Ammon's horn (tissue), 1 donor: ENCODE data around the gene ME3.

Experiments
- DNase-seq: peaks from one replicate; pipeline ENCODE4 v3.0.0-alpha.2; 2016; ENCODE audit warnings: low spot score

ME3 gene

DNA sequence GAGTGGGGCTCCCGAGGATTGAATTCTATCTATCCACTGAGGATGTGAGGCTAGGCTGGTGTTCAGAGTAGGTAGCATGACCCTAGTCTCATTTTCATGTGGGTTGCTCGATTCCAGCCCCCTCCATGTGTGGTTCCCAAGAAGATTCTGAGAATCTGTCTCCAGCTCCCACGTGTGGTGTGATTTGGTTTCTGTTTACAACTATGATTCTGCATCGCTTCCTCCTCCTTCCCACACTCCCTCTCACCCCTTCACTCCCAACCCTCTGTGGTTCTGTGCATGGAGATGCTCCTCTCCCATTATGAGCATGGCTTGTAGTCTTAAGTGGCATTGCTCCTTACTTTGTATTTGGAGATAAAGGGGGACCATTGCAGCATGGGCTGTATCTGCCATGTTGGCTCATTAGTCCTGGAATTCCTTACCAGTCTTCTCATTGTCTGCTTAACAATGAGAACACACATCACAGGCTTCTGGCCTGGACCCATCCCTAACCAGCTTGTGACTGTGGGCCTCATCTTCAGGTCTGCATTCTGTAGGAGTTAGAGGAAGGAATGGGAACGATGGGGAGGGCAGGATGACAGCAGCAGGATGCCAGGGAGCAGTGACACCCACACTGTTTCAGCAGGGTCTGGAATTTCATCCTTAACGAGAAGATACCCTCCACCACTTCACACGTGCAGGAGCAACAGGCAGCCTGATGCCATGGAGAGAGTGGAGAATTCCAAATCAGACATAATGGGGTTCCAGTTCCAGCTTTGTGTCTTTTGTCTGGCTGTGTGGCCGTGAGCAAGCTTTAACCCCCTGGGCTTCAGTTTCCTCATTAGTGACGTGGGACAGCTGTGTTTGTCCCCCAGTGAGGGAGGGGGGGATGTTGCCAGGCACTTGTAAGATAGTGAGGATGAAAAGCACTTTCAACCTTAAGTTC lies 211.7 kb downstream of the ME3 start:
- peak; percentile 23 for DNase-seq

DNA sequence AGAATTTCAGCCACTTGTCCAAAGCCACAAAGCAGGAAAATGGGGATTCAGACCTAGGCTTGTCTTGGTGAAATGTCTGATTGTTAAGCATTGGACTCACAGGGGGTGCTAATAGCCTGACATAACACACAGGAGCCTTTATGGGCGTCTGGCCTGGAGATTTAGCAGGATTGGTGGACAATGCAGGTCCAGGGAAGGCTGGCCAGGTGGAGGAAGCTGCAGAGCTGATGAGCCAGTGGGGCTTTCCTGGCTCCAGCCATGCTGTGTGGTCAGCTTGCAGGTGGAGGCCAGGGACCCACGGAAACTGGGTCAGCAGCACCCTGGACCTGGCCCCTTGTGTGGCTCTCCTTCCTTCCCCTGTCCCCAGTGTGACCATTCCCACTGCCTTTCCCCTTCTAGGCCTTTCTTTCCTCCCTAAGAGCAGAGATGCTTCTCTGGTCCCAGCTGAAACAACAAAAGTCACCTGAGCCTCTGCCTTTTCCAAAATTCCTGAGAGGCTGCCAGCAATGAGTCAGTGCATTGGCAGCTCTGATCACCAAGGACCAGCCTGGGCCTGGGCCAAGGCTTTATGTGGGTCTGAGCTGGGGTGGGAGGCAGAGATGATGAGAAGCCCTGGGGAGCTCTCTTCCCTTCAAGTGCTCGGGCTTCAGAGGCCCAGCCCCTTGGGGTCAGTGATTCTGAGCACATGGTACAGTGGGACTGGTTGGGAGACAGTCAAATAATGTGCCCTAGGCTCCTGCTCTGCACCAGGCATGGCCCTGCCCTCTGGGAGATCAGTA lies 212.5 kb downstream of the ME3 start:
- DNase-seq = no peak

DNA sequence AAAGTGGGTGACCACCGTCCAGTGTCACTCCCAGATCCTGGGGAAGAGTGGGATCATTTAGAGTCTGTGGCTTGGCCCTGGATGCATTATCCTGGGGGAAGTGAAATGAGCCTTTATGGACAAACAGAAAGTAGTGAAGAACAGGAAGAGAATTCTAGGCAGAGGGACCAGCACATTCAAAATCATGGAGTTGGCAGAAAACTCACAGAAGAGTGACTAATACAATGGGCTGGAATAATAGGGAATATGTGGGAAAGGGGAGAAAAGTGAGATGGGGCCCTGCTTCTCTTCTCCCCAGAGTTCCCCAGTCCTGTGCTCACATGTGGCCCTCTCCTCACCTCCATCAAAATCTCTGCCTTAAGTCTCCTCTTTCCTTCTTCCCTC lies 213.4 kb downstream of the ME3 start:
- DNase-seq = no peak

DNA sequence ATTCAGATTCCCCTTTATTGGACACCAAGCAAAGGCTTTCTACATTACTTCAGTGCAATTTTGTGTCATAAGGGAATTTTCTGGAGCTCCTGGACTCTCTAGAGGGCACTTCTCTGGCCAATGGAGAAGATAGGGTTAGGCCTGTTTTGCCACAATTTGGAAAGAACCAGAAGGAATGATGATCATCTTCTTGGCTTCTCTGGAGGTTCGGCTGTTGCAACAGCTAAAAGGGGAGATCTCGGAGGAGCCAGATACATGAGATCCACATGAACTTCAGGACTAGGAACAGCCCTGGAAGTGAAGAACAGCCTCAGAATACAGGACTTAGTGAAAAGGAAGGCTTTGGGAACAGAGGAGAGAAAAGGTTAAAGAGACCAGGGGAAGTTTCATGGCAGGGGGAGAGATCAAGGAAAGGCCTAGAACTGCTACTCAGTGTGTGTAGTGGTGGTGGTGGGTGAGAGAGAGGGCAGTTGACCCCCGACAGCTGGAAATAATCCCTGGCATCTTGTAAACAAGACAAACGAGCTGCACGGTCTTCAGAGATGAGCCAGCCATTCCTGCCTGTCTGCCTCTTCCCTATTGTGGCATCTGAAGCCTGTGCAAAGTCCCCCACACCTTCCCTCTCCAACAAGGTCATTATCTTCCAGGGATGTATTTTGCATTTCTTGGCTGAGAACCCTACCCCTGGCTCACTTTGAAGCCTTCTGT lies 214.0 kb downstream of the ME3 start:
- no peak for DNase-seq

DNA sequence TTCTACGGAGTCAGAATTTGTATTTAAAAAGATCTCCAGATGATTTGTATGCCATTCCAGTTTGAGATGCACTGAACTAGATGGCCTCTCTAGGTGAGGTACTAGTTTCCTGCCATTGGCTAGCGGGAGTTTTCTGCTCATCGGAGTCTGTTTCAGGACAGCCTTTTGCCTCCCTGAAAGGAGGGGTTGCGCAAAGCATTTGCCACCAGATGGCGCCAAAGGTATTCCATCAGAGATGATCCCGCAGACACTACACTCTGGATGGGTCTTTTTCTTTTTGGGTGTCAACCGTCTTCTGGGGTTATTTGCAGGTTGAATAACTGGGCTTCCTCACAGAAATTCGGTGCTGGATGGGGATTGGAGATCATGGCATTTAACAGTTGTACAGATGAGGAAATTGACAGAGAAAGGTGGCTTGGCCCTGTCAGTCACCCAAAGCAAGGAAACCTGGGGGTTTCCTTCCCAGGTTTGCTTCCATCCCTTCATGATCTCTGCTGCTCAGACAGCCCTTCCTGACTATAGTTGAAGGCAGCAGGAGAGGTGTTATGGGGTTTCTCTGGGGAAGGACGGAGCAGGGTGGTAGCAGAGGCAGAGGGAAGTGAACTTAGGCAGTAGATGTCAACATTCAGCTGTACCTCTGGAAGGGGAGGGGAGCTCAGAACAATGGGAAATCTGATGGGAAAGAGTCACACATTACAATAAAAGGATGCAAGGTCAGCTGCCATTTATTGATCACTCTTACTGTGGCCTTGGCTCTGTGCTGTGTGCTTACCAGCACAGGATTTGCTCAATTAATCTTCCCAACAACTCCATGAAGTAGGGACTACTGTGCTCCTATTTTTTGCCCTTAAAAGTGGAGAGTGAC lies 216.1 kb downstream of the ME3 start:
- peak; percentile 88 for DNase-seq

DNA sequence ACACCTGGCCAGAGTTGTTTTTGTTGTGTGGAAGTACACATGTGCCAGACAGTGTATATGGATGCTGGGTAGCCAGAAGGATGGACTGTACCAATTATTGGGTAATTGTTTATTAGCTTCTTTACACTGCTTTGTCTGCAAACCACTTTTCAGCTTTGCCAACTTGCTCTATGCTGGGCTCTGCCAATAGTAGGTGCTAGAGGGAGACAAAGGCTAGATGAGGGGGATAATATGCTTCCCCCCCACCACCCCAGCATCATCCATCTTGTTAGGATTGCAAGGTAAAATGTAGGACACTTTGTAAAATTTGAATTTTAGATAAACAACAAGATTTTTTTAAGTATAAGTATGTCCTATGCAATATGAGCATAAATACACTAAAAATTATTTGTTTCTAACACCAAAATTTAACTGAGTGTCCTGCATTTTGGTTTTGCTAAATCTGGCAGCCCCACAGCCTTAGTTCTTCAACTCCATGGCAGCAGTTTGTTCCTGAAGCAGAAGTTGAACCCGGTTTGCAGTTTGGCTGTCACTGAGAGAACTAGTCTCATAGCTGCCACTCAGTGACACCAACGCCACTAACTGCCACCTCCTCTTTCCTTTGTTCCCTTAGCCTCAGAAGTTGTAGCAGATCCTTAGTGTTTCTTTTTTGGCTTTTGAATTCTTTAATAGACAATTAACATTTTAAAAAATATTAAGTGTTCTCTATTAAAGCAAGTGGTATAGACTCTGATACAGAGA lies 219.0 kb downstream of the ME3 start:
- DNase-seq = no peak

DNA sequence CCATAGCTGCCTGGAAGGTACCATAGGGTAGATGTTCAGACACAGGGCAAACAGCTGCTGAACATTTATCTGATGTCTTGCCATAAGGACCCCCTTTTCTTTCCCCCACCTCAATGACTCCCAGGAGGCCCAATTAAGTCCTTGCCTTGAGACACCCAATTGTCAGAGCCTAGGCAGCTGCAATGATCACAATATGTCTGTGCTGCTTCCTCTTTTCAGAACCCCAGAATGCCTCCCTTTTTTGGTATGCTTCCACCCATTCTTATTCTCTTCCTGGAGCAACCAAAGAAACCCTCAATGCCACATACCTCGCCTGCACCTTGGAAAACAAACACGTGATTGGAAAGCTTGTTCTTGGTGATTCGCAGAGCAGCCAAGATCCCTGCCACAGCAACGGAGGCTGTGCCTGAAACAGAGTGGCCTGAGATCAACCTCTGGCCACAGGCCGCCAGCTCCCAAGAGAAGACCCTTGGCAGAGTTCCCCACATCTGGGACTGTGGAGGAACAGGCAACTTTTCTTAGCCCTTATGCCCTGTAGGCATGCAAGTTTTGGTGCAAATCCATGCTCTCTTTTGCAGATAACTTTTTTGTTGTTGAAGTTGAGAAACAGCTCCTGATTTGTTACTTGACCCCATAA lies 222.3 kb downstream of the ME3 start:
- DNase-seq = no peak

DNA sequence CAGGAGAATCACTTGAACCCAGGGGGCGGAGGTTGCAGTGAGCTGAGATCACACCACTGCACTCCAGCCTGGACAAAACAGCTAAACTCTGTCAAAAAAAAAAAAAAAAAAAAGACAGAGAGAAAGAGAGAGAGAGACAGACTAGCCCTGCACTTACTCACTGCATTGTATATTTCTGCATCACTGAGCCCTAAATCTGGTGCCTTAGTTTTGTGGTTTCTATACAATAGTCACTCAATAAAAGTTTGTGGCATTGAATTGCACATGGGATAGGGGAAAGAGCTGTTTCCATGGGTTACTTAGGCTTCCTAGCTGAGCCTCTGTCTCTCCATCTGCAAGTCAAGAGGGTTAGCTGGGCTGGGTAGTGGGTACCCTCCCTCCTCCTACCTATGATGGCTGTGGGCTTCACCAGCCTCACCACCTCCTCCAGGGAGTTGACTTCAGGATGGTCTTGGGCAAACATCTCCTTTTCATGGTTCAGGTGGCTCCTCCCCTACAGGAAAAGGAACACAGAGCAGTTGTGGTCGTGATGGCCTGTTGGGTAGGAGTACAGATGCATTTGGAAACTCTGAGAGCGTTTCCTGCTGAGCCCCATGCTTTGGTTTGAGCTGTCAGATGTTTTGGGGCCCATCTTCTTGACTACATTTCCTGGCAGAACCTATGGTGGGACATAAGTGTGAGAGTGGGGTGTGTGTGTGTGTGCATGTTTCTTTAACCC lies 224.5 kb downstream of the ME3 start:
- DNase-seq = no peak

DNA sequence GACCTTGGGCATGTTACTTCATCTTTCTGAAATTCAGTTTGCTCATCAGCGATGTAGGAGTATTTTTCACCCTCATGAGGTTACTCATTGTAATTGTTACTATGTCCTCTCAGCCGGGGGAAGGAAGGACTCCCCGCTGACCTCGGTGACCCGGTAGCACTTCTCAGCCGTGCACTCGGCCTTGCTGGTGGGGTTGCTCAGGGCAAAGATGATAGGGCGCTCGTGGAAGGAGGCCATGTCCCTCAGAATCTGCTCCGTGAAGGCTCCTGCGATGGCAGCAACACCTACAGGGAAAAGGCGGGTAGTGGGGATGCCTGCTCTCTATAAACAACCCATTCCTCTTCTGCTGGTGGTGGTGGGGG lies 225.5 kb downstream of the ME3 start:
- DNase-seq = no peak

DNA sequence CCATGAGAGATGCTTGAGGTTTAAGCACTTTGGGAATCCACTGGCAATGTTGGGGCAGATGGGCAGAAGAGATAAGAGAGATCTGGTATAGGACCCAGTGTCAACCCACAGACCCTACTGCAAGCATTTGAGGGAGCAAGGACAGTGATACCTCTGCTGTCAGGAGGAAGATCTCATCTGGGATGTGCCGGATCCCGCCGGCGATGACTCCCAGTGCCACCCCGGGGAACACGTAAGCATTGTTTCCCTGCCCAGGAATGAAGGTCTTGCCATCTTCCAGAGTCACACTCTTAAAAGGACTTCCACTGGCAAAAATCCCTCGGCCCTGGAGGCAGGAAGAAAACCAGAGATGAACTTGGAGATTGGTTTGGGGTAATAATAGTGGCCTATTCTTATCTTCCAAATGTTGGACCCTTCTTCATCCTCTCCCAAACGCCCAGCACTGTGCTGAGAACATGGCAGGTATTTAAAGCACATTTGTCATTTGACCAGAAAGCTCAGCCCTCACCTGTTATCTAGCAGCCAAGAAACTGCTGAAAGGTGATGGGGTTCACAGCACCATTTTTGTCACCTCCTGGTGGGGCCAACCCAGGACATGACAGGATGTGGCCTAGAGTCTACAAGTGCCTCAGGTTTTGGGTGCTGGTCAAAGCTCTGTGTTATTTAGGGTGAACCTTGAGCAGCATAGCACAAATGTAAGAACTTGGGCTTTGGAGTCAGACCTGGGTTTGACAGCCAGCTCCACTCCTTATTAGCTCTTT lies 226.1 kb downstream of the ME3 start:
- no peak for DNase-seq

DNA sequence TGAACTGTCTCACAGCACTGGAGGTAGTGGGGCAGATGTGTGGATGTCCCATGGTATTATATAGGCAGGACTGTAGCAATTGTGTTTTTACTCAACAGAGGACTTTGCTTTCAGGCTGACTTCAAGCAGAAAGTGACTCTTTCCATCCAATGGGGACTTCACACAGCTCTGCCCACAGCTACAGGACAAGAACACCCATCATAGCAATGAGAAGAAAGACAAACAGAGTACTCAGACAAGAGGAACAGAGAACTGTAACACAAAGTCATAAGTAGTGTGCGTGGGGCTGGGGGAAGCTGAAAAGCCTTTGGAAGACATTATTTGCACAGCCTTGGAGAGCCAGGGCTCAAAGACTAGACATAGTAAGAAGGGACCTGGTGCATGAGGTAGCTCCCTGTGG lies 227.4 kb downstream of the ME3 start:
- no peak for DNase-seq

DNA sequence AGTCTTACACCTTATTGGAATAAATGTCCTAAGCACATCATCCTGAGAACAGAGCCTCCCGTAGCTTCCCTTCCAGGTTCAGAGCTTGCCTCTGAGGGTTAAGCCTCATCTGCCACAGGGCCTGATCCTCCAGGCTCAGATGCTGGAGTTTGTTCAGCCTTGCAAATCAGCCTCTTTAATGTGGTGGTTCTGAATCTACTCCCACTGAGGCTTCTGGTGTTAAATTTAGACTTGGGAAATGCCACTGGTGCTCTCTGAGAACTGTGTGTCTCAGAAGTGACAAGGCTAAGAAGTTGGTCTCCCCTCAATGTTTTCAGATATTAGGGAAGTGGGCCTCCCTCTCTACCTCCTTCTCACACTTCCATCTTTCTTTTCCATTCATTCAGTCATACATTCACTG lies 229.0 kb downstream of the ME3 start:
- DNase-seq = no peak

DNA sequence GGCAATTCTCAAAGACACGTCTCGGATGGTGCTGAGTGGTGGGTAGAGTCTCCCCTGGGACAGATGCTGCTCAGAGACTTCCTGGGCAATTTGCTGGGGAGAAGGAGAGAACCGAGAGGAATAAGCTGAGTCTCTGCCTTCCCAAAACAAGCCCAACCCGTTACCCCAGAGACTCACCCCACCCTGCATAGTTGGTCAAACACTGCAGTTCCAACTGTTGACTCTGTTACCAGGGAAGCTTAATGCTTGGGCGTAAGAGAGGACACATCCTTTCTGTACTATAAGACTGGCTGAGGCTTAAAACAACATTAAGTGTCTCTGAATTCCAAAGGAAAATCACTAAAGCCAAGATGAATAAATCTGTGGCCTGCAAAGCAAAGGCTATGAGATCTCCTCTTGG lies 229.6 kb downstream of the ME3 start:
- no peak for DNase-seq

DNA sequence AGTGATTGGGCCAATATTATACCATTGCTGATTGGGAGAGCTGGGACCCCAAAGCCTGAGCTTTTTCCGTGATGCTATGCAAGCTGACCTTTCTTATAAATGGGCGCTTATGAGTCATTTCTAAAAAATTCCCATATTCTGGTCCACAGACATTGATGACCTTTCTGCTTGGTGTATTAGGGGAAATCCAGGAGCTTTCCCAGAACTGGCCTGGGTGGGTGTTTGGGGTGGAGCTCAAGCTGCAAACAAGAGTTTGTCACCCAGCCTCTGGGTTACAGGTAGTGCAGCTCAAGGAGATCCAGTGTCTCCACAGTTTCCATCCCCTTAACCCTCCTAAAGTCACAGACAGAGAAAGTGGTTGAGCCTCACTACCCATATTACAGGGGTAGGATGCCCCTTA lies 230.0 kb downstream of the ME3 start:
- no peak for DNase-seq

DNA sequence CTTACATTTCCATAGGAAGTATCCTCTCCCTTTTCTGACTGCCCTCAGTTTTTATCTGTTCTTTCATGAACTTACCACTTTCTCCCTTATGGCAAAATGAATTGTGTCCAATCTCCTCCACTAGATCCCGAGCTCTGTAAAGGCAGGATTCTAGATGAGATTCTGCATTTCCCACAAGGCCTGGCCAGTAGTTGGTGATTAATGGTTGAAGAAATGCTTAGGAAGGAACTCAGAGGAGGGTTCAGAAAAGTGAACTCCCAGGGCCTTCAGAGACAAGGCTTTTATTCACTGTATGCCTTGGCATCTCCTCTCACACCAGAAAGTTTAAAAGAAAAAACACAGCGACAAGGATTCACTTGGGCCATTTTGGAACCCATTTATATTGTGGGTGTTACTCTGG lies 231.6 kb downstream of the ME3 start:
- DNase-seq = no peak

DNA sequence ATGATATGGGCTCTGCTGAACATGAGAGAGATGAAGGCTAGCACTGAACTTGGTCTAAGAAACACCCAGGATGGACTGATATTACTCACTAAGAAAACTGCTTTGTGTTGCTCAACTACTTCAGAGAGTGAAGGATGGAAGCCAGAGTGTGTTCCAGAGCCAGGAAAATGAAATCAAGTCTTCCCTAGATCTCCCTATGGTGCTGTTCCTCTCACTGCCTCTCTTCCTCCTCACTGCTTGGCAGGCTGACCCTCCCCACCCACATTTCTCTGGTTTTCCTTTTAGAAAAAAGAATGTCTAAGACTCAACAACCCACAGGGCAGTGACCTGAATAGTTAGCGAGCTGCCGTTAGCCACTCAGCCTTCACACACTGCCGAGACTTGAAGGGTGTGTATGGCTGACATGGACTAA lies 232.1 kb downstream of the ME3 start:
- DNase-seq = no peak

DNA sequence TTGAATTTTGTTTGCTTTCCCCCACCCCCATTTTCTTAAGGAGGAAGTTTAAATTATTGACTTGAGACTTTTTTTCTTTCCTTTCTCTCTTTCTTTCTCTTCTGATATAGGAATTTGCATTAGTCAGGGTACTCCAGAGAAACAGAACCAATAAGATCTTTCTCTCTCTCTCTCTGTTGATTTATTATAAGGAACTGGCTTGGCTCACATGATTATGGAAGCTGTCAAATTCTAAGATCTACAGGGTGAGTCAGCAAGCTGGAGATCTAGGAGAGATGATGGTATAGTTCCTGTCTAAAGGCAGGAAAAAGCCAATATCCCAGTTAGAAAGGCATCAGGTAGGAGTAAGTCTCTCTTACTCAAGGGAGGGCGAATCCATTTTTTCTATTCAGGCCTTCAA lies 233.7 kb downstream of the ME3 start:
- DNase-seq = no peak

DNA sequence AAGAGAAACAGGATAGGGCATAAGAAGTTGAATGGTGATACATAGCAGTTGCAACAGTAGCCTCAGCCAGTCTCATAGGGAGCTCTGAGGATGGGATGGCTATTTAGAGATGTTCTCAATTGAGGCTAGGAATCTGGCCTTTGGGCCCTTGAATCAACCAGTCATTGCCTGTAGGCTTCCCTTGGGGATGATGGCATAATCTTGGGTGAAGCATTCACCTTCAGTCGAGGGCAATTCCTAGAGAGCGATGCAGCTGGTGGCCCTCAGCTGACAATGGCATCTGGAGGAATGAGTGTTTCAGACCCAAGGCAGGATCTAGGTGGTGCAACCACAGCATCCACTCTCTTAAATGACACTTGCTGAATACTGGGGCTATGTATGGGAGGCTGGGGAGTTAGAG lies 236.7 kb downstream of the ME3 start:
- no peak for DNase-seq
